ENCODE data around the gene NACC2. TPM values are rescaled to one million over a fixed set of nuclear protein-coding genes. Genes with fewer than 3 reads are reported as not detected.

NACC2 gene
- total and polyA plus RNA-seq, 2 experiments from 2014 or later, result 3.8 to 20.8 TPM

GRCh38 chr9:136036050-136036449 is 59.0 kb downstream of the NACC2 start:
- no peaks in the 10 kb centered on the region for H3K27me3 ChIP-seq (ENCODE audit: insufficient read depth)
- H3K27ac ChIP-seq (ENCODE audit: low read depth), result no peak overlapping the region
- peaks cover 24% of the 10 kb centered on the region for H3K36me3 Mint-ChIP-seq (ENCODE audit: low read depth)
- H4K20me1 ChIP-seq (replicated peaks; ENCODE audit: insufficient read depth), result no peaks in the 10 kb centered on the region
- H3K4me2 ChIP-seq, result no peak overlapping the region
- H3K4me1 Mint-ChIP-seq, result peaks cover 10% of the 10 kb centered on the region; the same call in 2 of the 3 replicates
- H3K79me2 ChIP-seq (replicated peaks; ENCODE audit: insufficient read depth), result peaks cover 61% of the 10 kb centered on the region
- H3F3A ChIP-seq (replicated peaks; ENCODE audit: low read depth), result no peaks in the 10 kb centered on the region
- H3K4me3 Mint-ChIP-seq, result no peak overlapping the region
- no peak overlapping the region for H2AFZ ChIP-seq
- no peak overlapping the region for H3K4me3 ChIP-seq
- DNase-seq (ENCODE audit: low spot score), result no peak
- H3K27me3 Mint-ChIP-seq (ENCODE audit: insufficient read depth, low read depth, poor library complexity), result peaks cover 2% of the 10 kb centered on the region
- H3K4me1 ChIP-seq (ENCODE audit: insufficient read depth), result no peaks in the 10 kb centered on the region
- no peaks in the 10 kb centered on the region for H3K9me2 ChIP-seq (ENCODE audit: insufficient read depth)
- peaks cover 15% of the 10 kb centered on the region for H3K9me3 Mint-ChIP-seq
- TF ChIP-seq ZNF114 (CRISPR knock-in tag; IDR thresholded peaks at IDR 0.05), result no peak
- no peak for TF ChIP-seq EZH2phosphoT487 (IDR thresholded peaks at IDR 0.05; ENCODE audit: unreplicated experiment)
- TF ChIP-seq ETS1 (IDR thresholded peaks at IDR 0.05), result no peak
- TF ChIP-seq CREB1 (CRISPR knock-in tag; IDR thresholded peaks at IDR 0.05; ENCODE audit: low read depth), result no peak
- no peak for TF ChIP-seq NANOG (IDR thresholded peaks at IDR 0.05; ENCODE audit: borderline replicate concordance)
- TF ChIP-seq ZNF331 (CRISPR knock-in tag; IDR thresholded peaks at IDR 0.05; ENCODE audit: low read depth), result no peak
- TF ChIP-seq CTCF (conservative IDR thresholded peaks at IDR 0.05; ENCODE audit: low read depth in 2 of 2), result no peak
- no peak for TF ChIP-seq STAT1 (IDR thresholded peaks at IDR 0.05; ENCODE audit: unreplicated experiment)
- H3K27ac Mint-ChIP-seq, result no peak overlapping the region
- no peaks in the 10 kb centered on the region for H3K36me3 ChIP-seq (ENCODE audit: insufficient read depth)
- ATAC-seq, result no peak

GRCh38 chr9:136031741-136032730 is 63.1 kb downstream of the NACC2 start:
- Histone ChIP-seq H2AFZ (no peak overlapping the region), H4K20me1 (replicated peaks; ENCODE audit: insufficient read depth) (no peaks in the 10 kb centered on the region; the same call in 1 of the 2 replicates), H3K36me3 (ENCODE audit: insufficient read depth) (no peaks in the 10 kb centered on the region), H3K4me1 (ENCODE audit: insufficient read depth) (no peaks in the 10 kb centered on the region), H3F3A (replicated peaks; ENCODE audit: low read depth) (no peaks in the 10 kb centered on the region), H3K4me3 (no peak overlapping the region), H3K79me2 (replicated peaks; ENCODE audit: insufficient read depth) (peaks cover 26% of the 10 kb centered on the region), H3K27me3 (ENCODE audit: insufficient read depth) (no peaks in the 10 kb centered on the region), H3K9me2 (ENCODE audit: insufficient read depth) (no peaks in the 10 kb centered on the region), H3K27ac (ENCODE audit: low read depth) (no peak overlapping the region), H3K4me2 (no peak overlapping the region)
- H3K9me3 Mint-ChIP-seq, result peaks cover 20% of the 10 kb centered on the region
- H3K4me1 Mint-ChIP-seq, result peaks cover 10% of the 10 kb centered on the region; the same call in 2 of the 3 replicates
- TF ChIP-seq CTCF (conservative IDR thresholded peaks at IDR 0.05; ENCODE audit: low read depth in 2 of 2) (no peak), REST (IDR thresholded peaks at IDR 0.05; ENCODE audit: unreplicated experiment) (no peak), ZNF114 (CRISPR knock-in tag; IDR thresholded peaks at IDR 0.05) (no peak), EZH2 (IDR thresholded peaks at IDR 0.05; ENCODE audit: low read depth, unreplicated experiment) (no peak), STAT1 (IDR thresholded peaks at IDR 0.05; ENCODE audit: unreplicated experiment) (no peak), EZH2phosphoT487 (IDR thresholded peaks at IDR 0.05; ENCODE audit: unreplicated experiment) (no peak)
- peaks cover 5% of the 10 kb centered on the region for H3K27me3 Mint-ChIP-seq (ENCODE audit: insufficient read depth, low read depth, poor library complexity)
- peaks cover 34% of the 10 kb centered on the region for H3K36me3 Mint-ChIP-seq (ENCODE audit: low read depth)
- ATAC-seq (no peak), DNase-seq (ENCODE audit: low spot score) (no peak)
- H3K4me3 Mint-ChIP-seq, result no peak overlapping the region
- H3K27ac Mint-ChIP-seq, result no peak overlapping the region
